SH-SY5Y (cell line): ENCODE measurements around the gene PLK4.

Source experiments
- GATA2 ChIP-seq: IDR thresholded peaks from 2 replicates; pipeline ENCODE4 v1.6.1; 2011; ENCODE audit warnings: mild to moderate bottlenecking, low read depth, low read length
- GATA3 ChIP-seq: IDR thresholded peaks from 2 replicates; pipeline ENCODE4 v1.6.1; 2011; ENCODE audit warnings: low read depth, mild to moderate bottlenecking, low read length, moderate library complexity

DNA sequence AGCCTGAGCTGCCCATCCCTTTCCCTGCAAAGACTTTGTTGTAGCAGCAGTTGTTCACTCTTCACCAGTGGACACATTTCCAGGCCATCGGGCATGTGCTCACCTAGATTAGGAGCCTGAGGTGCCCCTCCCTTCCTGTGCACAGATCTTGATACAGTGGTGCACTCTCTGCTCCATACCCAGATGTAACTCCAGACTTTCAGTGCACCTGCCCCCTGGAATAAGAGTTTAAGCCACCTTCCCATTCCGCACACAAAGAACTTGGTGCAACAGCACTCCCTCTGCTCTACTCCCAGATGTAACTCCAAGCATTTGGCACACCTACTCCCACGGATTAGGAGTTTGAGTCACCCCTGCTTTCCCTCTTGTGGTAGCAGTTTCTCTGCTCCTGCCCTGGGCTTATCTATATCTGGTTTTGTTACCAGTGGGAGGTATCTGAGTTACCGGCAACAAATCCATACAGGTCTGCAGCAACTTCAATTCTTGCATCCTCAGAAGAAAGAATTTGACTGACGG is 36.0 kb upstream of the PLK4 start:
- TF ChIP-seq GATA2: no peak
- no peak for TF ChIP-seq GATA3
